Transverse colon (tissue), 3 donors: Measurements from ENCODE around the gene PITPNM2.

ENCODE experiments used
- CTCF ChIP-seq, 5 experiments: fragments of 200-600 bp in 3 of 5; fragments of 450-650 bp in 2 of 5; sonication (generic) in 3 of 5; IDR thresholded peaks; 1 replicate in 2 of 5; 2 replicates in 3 of 5; pipeline ENCODE4 v1.5.1; 2016 to 2017; ENCODE audit warnings: antibody characterized with exemption in 5 of 5, inconsistent platforms in 3 of 5, mild to moderate bottlenecking in 2 of 5, moderate library complexity in 1 of 5
- POLR2A ChIP-seq: fragments of 450-650 bp; IDR thresholded peaks from one replicate; pipeline ENCODE4 v1.6.1; 2016; ENCODE audit warnings: antibody characterized with exemption, mild to moderate bottlenecking, moderate library complexity

- TF ChIP-seq CTCF (IDR thresholded peaks at IDR 0.05) (no peak), POLR2A (no peak)
These were observed 45.6 kb downstream of the PITPNM2 start for GRCh38 chr12:123105211-123105826.
